Measurements from ENCODE around the gene GNB1L. TPM values are rescaled to one million over a fixed set of nuclear protein-coding genes. Genes with fewer than 3 reads are reported as not detected.
"Not testable (repeated sequence)": the region's sequence is repeated elsewhere in the genome, so short reads cannot be mapped to it uniquely, and the experiment has no call there.

GNB1L gene
- total RNA-seq, 1 experiment from 2014 or later, result 9.6 TPM

DNA sequence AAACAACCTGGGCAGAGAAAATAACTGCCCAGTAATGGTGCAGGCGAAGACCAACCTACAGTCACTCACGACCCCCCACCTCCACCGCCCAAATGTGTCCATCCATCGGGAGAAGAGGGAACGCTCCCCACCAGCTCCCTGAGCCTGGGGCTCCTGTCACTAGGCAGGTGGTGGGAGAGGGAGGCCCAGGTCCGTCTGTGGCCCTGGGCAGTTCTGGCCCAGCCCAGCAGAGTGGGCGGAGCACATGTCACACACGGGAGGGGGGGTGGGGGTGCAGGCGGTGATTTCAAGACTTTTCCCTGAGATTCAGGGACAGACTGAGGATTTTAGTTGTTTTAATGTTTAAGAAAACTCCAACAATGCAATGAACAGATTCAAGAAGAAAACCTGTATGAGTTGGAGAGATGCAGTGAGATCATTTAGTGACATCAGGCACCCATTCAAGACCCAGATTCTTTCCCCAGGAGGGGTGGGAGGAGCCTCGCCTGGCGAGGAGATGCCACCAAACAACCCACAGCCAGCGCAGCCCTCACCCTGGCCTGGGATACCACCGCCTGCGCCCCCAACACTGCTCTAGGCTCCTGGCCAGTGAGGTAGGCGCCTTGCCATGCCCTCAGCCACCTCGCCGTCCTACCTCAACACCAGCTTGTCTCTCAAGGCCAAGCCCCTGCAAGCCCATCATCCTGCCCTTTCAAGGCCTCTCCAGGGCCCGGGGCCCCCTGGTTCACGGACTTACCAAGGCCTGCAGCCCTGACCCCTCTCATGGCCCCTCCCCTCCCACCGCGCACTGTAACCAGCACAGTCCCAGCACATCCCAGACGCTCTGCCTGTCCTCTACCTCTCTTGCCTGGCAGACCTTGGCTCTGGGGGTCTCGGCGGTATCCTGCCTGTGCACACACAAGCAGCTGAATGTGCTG, 57.3 kb downstream of the GNB1L start:
- no peak for DNase-seq (ENCODE audit: low spot score)

DNA sequence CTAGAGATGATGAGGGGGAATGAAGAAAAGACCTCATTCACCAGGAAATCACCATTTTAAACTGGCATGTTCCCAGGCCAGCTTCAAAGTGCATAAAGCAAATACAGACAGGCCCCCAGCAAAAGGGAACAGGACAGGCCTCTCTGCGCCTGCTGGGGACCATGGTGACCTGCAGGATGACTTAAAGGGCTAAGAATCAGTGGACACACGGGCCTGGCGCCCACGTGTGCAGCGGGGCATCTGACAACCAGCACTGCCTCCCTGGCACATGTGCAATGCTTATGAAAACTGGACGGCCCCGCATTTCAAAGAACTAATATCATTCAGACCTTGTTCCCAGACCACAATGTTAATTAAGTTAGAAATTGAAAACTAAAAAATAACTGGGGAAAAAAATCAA, 58.5 kb downstream of the GNB1L start:
- DNase-seq (ENCODE audit: low spot score), result no peak

DNA sequence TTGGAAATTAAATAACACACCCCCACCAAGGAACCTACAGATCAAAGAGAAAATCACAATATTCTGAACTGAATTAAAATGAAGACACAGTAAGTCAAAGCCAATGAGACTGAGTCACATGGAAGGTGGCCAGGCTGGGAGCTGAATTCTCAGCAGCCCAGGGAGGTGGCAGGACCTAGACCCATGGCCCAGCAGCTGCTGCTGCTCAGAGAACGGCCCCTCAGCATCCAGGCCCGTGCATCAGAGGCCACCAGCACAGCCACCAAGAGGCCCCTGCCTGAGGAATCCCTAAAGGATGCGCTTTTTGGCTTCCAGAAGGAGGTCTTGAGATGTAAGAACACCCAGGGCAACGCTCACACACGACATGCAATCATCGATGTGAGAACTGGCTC, 59.1 kb downstream of the GNB1L start:
- DNase-seq (ENCODE audit: low spot score), result no peak

DNA sequence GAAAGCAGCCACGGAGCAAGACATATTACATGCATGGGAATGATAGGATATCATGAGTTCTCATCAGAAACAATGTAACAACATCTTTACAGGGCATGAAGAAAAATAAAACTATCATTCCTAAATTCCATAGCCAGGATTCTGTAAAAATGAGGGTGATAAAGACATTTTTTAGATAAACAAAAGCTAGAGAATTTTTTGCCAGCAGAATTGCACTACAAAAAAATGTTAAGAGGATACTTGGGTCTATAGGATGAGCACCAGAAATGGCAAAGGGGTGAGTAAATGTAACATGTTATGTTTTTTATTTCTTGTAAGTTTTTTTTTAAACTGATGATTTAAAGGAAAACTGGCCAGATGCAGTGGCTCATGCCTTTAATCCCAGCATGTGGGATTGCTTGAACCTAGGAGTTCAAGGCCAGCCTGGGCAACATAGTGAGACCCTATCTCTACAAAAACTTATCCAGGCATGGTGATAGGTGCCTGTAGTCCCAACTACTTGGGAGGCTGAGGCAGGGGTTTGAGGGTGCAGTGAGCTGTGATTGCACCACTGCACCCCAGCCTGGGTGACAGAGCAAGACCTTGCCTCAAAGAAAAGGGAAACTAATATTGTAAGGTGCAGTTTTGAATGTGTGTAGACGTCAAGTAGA, 60.9 kb downstream of the GNB1L start:
- DNase-seq (ENCODE audit: low spot score), result no peak

DNA sequence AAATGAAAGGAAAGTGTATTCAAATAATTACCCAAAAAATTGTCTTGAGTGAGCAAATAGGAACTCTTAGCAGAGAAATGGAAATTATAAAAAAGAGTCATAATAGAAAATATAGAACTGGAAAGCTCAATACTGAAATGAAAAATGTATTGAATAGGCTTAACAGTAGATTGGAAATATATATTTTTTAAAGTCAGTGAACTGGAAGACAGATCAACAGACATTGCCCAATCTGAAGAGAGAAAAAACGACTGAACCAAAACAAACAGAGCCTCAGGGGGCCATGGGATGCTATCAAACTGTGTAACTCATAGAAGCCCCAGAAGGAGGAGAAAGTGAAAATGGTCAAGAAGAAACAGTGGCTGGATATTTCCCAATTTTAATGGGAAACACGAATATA, 61.5 kb downstream of the GNB1L start:
- DNase-seq (ENCODE audit: low spot score), result no peak

DNA sequence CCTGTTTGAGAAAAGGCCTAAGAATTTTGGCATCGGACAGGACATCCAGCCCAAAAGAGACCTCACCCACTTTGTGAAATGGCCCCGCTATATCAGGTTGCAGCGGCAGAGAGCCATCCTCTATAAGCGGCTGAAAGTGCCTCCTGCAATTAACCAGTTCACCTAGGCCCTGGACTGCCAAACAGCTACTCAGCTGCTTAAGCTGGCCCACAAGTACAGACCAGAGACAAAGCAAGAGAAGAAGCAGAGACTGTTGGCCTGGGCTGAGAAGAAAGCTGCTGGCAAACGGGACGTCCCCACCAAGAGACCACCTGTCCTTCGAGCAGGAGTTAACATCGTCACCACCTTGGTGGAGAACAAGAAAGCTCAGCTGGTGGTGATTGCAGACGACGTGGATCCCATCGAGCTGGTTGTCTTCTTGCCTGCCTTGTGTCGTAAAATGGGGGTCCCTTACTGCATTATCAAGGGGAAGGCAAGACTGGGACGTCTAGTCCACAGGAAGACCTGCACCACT, 62.2 kb downstream of the GNB1L start:
- DNase-seq (ENCODE audit: low spot score), result not testable (repeated sequence)

DNA sequence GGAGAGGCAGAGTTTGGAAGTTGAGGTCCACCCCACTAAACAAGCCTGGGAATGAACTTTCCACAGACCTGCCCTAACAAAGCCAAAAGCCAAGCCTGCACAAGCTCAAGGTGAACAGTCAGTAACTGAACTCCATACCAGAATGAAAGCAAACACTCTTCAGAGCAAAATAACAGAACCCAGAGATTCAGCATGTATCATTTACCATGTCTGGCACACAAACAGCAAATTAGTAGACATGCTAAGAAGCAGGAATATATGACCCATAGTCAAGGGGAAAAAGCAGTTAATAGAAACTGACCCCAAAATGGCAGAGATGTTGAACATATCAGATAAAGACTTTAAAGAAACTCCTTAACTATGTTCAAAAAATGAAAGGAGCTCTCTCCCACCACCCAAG, 62.8 kb downstream of the GNB1L start:
- no peak for DNase-seq (ENCODE audit: low spot score)

DNA sequence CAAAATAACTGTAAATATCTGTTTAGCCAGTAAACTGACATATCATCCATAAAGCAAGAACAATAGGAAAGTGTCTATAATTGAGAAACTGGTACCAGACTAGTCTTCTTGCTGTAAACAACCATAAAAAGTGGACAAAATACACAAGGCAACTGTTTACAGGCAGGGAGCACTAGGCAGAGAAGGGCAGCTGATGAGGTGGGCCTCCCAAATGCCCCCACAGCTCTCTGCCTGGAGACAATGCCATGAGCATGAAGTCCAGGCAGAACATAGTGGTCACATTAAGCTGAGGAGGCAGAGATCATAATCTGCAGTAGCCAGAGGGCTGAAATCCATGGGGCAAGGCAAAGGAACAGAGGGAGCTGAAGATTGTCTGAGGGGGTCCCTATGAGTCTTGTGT, 63.4 kb downstream of the GNB1L start:
- no peak for DNase-seq (ENCODE audit: low spot score)

DNA sequence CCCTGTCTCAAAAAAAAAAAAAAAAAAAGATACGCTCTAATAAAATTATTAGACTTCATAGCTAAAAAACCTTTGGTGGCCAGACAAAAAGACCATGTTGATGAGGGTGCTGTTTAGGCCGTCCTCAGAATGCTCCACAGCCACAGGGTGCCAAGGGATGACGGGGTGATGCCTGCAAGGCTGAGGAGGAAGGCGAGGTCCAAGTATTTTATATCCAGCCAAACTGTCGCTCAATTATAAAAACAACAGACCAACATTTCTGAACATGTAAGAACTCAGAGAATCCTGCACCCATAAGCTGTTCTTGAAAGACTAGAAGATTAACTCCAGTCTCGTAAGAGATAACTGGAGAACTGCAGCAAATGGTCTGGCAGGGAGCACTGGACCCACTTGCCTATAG, 64.8 kb downstream of the GNB1L start:
- DNase-seq (ENCODE audit: low spot score), result no peak

DNA sequence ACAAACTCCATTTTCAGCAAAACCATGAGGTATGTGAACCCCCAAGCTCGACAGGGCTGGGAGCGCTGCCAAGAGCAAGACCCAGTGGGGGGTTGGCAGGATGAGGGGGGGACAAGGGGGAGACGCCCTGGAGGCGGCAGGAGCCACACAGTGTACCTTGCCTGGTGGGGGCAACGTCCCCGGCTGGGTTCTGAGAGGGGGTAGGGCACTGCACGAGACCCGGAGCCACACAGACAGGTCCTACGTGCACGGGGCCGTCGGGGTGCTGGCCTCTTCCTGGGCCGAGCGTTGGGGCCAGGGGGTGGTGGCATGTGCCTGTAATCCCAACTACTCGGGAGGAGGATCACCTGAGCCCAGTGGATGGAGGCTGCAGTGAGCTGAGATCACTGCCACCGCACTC, 65.3 kb downstream of the GNB1L start:
- DNase-seq (ENCODE audit: low spot score), result no peak

DNA sequence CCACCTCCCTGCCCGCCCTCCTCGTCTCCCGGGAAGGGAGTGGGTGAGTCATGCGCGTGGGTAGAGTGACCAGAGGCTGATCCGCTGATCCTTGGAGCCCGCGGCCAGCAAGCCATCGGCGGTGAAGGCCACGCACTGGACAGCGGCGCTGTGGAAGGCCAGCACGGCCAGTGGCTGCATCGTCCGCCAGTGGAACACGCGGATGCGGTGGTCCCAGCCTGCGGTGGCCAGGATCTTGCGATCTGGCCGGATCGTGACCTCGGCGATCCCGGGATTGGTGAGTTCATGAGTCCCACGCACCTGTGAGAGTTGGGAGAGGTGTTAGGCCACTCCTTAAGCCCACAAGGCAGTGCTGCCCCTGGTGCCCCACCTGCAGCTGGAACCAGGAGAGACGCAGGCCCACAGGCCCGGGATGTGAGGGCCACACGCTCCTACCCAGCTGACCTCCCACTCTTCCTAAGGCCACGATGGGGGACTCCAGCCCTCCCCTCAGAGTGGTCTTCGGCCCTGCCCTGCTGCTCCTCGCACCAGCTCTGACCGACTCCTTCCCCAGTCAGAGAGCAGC, 65.9 kb downstream of the GNB1L start:
- no peak for DNase-seq (ENCODE audit: low spot score)

DNA sequence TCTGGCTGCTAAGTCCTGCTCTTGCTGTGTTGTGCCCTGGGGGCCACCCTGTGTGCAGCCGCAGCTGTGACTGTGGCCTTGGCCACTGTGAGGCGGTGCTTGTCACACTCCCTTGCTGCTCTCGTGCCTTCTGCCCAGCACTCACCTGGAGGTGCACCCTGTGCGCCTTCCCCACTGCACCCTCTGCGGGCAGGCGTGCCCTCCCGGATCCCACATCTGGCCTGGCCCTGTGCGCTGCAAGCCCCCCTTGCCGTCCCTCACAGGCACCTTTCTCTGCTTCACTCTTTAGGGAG, 66.9 kb downstream of the GNB1L start:
- DNase-seq (ENCODE audit: low spot score), result no peak

DNA sequence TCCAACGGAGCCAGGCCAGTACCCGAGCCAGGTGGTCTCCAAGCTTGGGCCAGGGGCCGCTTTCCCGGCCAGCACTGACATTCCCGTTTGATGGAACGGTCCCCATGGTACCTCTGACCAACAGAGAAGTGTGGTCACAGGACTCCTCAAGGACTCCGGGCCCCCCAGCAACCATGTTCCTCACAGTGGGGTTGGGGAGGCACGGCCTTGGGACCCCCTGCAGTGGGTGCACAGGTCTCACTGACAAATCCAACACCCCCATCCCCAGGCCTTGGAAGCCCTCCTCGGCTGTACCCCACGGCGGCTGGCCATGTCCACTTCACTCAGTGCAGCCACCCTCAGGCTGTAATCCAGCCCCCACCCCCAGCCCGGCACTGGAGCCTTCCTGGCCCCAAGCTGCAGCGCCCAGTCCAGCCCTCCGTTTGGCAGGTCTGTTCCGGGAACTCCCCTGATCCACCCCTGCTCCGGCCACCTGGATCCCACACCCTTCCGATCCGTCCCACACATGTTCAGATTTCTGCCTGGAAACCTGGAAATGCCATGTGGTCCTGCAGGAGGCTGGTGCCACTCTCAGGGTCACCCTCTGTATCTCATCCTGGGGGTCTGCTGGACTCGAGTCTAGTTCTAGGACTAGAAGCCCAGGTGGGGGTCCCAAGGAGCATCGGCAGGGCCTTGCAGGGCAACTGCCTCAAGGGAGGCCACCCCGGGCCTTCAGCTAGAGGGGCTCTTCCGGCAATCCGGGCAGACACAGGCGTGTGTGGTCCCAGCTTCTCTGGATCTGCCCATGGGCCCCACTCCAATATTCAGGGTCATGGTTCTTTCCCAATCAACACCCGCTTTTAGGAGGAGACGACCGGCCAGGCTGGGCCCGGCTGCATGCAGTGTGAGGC, 67.5 kb downstream of the GNB1L start:
- no peak for DNase-seq (ENCODE audit: low spot score)

DNA sequence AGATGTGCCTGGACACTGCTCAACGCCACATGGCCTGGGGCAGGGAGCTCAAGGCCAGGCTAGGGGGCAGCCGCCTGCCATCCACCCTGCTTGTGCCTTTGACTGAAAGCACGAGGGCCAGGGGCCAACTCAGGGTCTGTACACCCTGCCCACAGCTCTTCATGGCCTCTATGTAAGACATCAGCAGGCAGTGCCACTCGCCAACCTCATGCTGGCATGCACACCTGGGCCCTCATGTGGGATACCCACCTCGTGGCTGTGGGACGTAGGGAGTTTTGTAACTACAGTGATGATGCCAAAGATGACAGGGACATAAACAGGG, 68.4 kb downstream of the GNB1L start:
- DNase-seq (ENCODE audit: low spot score), result no peak

DNA sequence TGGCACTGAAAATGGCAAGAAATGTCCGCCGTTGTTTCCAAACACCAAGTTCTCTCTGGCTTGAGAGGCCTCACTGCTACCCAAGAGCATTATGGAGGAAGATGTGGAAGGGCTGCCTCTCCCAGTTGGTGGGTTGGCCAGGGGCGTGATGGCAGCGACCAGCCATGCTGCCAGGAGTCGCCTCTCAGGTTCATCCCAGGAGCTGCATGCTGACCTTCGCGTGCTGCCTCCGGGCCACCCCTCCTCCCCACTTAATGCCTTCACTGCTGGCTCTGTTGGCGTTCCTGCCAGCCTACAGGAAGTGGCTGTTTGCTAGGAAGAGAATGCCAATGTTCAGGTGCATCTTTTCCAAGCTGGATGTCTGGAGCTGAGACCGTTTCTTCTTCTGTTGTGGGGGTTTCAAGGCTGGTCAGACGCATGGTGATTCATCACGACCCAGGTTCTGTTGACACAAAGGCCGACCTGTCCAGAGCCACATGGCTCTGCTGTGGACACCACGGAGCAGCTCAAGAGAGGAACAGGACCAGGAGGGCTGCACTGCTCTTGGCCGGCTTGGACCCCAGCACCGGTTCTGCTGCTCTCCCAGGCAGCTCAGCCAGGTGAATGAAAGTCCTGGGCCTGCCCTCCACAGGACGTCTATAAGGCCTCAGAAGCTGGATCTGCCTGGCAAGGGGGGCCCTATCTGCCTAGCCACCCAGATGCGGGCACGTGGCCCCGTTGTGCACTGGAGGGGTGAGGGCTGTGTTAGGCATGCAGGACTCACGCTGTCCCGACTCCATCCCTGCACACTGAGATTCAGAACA, 69.0 kb downstream of the GNB1L start:
- no peak for DNase-seq (ENCODE audit: low spot score)

DNA sequence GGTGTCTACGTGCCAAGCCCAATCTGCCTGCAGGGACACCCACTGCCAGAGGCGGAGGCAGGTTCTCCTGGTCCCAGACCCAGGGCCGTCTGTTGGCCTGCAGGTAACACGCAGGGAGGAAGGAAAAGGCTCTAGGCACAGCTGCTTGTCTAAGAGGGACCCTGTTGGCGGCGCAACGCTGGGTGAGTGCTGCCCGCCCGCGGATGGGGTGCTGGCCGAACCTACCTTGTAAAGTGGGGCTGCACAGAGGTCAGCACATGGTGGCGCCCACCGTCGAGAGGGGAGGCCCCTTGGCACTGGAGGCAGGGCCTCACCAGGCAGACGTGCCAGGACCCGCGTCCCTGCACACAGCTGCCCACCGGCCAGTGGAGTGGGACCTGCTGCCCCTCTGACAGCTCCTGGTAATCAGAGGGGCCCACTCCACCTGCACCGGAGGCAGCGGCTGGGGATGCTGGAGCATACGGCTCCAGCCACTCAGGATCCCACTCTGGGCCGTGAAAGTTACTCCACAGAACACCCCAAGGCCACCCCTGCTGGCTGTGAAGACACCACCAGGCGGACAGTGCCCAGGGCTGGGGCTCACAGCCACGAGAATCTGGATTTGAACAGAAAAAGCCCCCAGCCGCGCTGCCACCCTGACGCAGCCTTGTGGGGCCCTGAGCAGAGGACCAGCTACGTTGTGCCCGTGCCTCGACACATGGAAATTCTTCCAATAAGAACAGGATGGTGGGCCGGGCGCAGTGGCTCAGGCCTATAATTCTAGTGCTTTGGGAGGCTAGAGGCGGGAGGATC, 70.1 kb downstream of the GNB1L start:
- no peak for DNase-seq (ENCODE audit: low spot score)

DNA sequence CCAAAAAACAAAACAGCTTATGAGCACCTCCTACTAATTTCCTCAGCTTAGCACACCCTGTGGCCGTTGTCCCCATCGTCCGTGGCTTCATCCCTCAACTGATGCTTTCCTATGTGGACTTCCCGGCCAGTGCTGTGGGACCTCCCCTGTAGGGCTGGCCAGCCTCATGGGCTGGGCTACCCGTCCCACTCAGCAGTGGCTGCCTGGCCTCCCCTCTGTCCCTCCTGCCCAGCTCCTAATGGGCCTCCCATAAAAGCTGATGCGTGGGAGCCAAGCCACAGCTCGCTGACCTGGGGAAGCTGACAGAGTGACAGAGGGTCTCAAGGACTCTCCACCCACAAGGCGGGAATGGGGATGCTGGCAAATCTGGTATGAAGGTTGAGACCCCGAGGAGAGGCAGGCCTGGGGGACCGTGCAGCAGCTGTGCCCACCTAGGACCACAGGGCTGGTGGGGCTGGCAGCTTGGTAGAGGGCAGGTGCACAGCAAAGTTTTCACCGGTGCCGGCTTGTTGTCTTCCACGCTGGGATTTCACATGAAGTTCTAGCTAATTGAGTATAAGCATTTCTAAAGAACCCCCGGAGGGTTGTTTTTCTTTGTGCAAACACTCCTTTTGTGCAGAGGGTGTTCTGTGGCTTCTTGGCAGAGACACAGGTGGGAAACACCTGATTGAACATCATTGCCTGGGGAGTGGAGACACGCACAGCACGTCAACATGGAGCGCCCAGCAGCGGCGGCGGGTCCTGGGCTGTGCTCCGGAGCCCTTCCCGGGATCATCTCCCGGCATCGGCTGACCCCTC, 70.9 kb downstream of the GNB1L start:
- no peak for DNase-seq (ENCODE audit: low spot score)

DNA sequence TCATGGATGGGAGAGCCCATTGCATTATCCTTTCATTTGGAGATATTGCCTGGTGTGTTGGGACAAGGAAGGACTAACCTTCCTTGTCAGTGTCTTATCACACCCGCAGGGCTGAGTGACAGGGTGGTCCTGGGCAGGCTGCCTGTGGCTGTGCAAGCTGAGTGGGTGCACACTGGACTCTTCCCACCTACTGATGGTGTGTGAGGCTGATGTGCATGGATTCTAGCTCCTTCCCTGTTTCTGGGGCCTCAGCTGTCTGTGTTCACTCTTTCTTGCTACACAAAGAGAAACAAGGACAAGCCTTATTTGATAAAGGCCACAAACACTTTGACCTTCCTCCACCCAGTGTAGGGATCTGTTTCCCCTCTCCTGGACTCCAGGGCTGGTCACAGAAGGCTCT, 72.1 kb downstream of the GNB1L start:
- DNase-seq (ENCODE audit: low spot score), result no peak

DNA sequence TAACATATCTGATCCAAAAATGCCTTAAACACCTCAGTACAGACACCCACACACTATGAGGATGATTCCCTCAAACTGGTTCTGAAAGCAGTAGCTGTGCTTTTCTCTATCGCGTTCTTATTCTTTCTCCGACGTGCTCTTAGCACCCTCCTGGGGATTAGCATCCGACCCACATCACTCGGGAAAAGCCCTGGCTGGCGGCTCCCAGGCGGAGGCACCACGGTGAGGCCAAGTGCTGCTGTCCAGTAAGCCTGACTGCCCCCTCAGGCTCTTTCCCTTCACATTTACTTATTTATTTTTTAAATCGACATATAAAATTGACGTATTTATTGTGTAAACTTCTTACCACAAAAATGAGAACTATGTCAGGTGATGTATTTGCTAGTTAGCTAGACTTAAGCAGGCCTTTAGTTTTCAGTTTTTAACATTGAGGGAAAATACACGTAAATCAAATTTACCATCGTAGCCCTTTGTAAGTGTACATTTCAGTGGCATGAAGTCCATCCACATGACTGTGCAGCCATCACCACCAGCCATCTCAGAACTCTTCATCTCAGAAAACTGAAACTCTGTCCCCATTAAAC, 74.9 kb downstream of the GNB1L start:
- no peak for DNase-seq (ENCODE audit: low spot score)

Measured in A172 (cell line).